ENCODE results near the gene AGPAT4. TPM values are rescaled to one million over a fixed set of nuclear protein-coding genes. Genes with fewer than 3 reads are reported as not detected.

AGPAT4 gene
- total and polyA plus RNA-seq, 8 donors, result 12.4 to 19.4 (median 15.7) TPM

DNA sequence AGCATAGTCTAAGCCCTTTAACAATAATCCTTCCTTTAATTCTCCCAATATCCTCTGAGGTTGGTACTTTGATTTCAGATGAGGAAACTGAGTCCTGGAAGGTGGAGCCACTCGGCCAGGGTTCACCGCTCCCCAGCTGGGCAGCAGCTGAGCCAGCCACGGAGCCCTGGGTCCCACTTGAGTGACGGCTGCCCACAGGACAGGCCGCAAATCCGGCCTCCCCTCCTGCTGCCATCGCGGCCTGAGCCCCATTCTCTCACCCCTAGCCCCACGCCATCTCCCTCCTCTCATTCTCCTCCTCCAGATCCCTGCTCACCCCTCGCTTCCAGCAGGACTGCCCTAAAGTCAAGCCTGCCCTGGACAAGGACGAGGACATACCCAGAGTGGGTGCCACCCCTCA is 41.4 kb downstream of the AGPAT4 start:
- DNase-seq (no peak), ATAC-seq (no peak)
- Histone ChIP-seq H3K36me3 (no peaks in the 10 kb centered on the region), H3K9me3 (no peaks in the 10 kb centered on the region), H3K4me1 (peaks cover 5 to 27% of the 10 kb centered on the region in 2 donors), H3K27ac (no peak overlapping the region), H3K4me3 (no peak overlapping the region), H3K27me3 (no peaks in the 10 kb centered on the region)
- intact Hi-C loops (cut with DNase I), result no loop called here
- TF ChIP-seq, protein P1, sequence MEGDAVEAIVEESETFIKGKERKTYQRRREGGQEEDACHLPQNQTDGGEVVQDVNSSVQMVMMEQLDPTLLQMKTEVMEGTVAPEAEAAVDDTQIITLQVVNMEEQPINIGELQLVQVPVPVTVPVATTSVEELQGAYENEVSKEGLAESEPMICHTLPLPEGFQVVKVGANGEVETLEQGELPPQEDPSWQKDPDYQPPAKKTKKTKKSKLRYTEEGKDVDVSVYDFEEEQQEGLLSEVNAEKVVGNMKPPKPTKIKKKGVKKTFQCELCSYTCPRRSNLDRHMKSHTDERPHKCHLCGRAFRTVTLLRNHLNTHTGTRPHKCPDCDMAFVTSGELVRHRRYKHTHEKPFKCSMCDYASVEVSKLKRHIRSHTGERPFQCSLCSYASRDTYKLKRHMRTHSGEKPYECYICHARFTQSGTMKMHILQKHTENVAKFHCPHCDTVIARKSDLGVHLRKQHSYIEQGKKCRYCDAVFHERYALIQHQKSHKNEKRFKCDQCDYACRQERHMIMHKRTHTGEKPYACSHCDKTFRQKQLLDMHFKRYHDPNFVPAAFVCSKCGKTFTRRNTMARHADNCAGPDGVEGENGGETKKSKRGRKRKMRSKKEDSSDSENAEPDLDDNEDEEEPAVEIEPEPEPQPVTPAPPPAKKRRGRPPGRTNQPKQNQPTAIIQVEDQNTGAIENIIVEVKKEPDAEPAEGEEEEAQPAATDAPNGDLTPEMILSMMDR (IDR thresholded peaks at IDR 0.05), result no peak

DNA sequence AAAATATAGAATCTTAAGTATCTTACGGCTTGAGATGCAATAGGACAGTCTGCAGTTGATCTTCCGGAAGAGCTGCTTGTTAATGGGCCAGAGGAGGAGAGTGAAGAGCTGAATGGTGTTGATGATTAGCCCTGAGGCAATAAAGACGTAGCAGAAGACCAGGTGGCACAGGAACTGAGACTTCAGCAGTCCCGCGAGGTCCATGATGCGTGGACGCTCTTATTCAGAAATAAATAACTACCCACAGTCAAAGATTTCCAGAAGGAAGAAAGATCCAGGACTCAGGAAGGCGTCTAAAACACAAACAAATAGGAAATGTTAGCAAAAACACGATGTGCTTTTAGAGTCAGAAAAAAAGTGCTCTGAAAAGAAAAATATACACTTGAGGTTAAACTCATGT is 41.9 kb downstream of the AGPAT4 start:
- Histone ChIP-seq H3K9me3 (no peaks in the 10 kb centered on the region), H3K27ac (no peak overlapping the region), H3K4me1 (peaks cover 5 to 32% of the 10 kb centered on the region in 2 donors), H3K27me3 (no peaks in the 10 kb centered on the region), H3K36me3 (no peaks in the 10 kb centered on the region), H3K4me3 (no peak overlapping the region)
- ATAC-seq (no peak), DNase-seq (no peak)
- TF ChIP-seq, protein P1 (IDR thresholded peaks at IDR 0.05), result no peak
- intact Hi-C loops (cut with DNase I), result no loop called here

DNA sequence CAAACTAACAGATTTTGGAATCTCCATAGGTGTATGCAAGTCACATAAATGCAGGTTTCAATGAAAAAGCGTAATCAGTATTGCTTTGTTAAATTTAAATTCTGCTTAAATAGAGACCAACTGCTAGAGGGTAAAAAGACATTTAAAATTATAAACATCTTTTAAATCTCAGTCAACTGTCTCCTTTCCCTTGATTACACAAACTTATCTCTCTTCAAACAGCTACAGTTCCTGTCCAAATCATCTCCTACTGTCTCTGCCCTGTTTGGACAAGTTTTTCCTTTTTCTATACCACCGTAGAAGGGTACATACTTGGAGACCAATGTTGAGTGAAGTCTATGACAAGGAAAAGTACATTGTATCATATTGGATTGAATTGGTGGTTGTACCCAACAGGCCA is 43.5 kb downstream of the AGPAT4 start:
- no peaks in the 10 kb centered on the region for H3K36me3 ChIP-seq
- H3K27me3 ChIP-seq, result no peaks in the 10 kb centered on the region
- no peaks in the 10 kb centered on the region for H3K9me3 ChIP-seq
- intact Hi-C loops (cut with DNase I), result no loop called here
- no peak overlapping the region for H3K4me3 ChIP-seq
- no peak overlapping the region for H3K27ac ChIP-seq
- TF ChIP-seq, protein P1 (IDR thresholded peaks at IDR 0.05), result no peak
- H3K4me1 ChIP-seq, result peaks cover 5 to 41% of the 10 kb centered on the region in 2 donors
- ATAC-seq, result no peak
- DNase-seq, result no peak

DNA sequence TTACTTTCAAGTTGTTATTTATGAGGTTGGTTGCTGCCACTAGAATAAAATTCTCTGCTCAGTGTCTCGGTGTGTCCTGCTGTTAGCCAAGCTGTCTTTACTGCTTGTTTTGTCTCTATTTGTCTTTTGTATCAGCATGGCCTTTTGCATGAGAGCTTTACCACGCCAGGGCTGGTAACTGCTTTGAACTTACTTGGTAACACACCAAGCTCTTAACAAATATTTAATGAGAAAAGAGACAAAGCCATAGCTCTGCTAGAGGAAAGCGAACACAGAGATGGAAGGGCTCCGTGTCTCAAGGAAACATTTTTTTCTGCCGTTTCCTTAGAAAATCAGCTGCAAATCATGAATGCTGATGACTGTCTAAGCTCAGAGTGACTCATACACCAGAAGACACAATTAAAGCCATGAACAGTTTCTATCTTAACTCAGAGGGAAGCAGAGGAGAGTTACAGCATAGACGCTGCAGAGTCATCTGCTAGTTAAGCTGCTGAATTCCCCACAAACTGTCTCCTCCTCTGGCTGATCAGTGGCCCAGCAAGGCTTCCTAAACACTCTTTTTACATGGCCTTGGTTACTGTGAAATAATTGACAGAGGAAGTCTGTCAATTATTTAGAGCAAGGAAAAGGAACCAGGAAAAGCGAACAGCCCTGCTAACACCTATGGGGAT is 44.8 kb downstream of the AGPAT4 start:
- DNase-seq, result no peak
- TF ChIP-seq, protein P1 (IDR thresholded peaks at IDR 0.05), result no peak
- peaks cover 5 to 41% of the 10 kb centered on the region in 2 donors for H3K4me1 ChIP-seq
- ATAC-seq, result peak; percentile 78
- intact Hi-C loops (cut with DNase I), result no loop called here
- no peak overlapping the region for H3K4me3 ChIP-seq
- no peaks in the 10 kb centered on the region for H3K9me3 ChIP-seq
- no peaks in the 10 kb centered on the region for H3K36me3 ChIP-seq
- no peaks in the 10 kb centered on the region for H3K27me3 ChIP-seq
- H3K27ac ChIP-seq, result peak overlapping the region; percentile 46 to 62

DNA sequence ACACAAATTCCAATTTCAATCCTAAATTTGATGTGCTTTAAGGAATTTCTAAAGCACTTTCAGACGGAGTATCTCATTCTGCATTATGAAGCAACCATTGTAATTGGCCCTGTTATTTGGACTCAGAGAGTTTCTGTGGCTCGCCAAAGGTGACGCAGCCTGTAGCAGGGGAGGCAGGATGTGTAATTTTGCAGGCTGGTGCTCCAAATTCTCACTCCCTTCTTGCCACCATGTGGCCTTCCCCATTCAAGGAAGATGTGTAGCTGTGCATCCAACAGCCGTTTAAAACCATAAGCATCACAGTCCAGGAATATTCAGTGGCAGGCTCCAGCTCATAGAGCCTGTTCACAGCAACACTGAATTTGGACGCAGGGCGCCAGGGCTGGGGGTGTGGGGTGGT is 45.8 kb downstream of the AGPAT4 start:
- H3K27me3 ChIP-seq, result no peaks in the 10 kb centered on the region
- H3K36me3 ChIP-seq, result no peaks in the 10 kb centered on the region
- DNase-seq, result no peak
- H3K4me3 ChIP-seq, result no peak overlapping the region
- TF ChIP-seq, protein P1 (IDR thresholded peaks at IDR 0.05), result no peak
- H3K4me1 ChIP-seq, result peaks cover 5 to 41% of the 10 kb centered on the region in 2 donors
- H3K27ac ChIP-seq, result no peak overlapping the region
- no peak for ATAC-seq
- H3K9me3 ChIP-seq, result no peaks in the 10 kb centered on the region
- intact Hi-C loops (cut with DNase I), result no loop called here

All from left lung (tissue), 10 donors.